HUES64 (cell line): ENCODE results near the gene TBXAS1.
"Not testable (repeated sequence)": the region's sequence is repeated elsewhere in the genome, so short reads cannot be mapped to it uniquely, and the experiment has no call there.

Experiments used
- H3K27ac ChIP-seq: 2 replicates; pipeline ENCODE4 v1.7.0; 2013; ENCODE audit warnings: low read depth, low read length, inconsistent platforms
- H3K27me3 ChIP-seq: 2 replicates; pipeline ENCODE4 v1.6.1; 2013; ENCODE audit warnings: mild to moderate bottlenecking, low read length; ENCODE audit not compliant: insufficient read depth
- H3K36me3 ChIP-seq: 2 replicates; pipeline ENCODE4 v1.6.1; 2013; ENCODE audit warnings: mild to moderate bottlenecking, low read length; ENCODE audit not compliant: insufficient read depth
- H3K4me1 ChIP-seq: 2 replicates; pipeline ENCODE4 v1.6.1; 2013; ENCODE audit warnings: mild to moderate bottlenecking, low read length, moderate library complexity; ENCODE audit not compliant: insufficient read depth
- H3K4me3 ChIP-seq: 2 replicates; pipeline ENCODE4 v1.5.1; 2013; ENCODE audit warnings: mild to moderate bottlenecking, low read length, moderate library complexity
- H3K9ac ChIP-seq: 2 replicates; pipeline ENCODE4 v1.6.1; 2013; ENCODE audit warnings: mild to moderate bottlenecking, low read depth, low read length
- H3K9me3 ChIP-seq: 2 replicates; pipeline ENCODE4 v1.6.1; 2013; ENCODE audit warnings: low read depth, low read length; ENCODE audit not compliant: insufficient read depth
- WGBS: fragments of 150-250, 120-280 bp; methylation state at CpG from one replicate; pipeline ENCODE4 v1.1.7; 2013; ENCODE audit warnings: missing lambda C conversion rate; 5-methylcytosine and 5-hydroxymethylcytosine counted together

The TBXAS1 gene

DNA sequence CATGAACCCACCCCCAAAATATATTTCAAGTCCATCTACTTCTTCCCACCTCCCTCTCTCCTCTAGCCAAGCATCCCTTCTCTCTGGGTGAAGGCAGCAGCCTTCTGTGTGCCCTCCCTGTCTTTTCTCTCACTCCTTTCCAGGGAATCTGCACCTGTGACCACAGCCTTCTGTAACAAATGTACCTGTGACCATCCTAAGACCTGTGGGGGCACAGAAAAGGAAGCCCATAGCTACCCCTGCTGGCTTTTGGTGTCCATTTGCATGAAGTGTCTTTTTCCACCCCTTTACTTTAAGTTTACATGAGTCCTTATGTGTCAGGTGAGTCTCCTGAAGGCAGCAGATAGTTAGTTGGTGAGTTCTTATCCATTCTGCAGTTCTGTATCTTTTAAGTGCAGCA is 2.0 kb upstream of the TBXAS1 start:
- Histone ChIP-seq H3K9me3 (no peaks in the 10 kb centered on the region), H3K27me3 (no peaks in the 10 kb centered on the region), H3K36me3 (no peaks in the 10 kb centered on the region), H3K9ac (no peak overlapping the region), H3K4me3 (no peak overlapping the region), H3K27ac (no peak overlapping the region), H3K4me1 (peaks cover 6% of the 10 kb centered on the region)

DNA sequence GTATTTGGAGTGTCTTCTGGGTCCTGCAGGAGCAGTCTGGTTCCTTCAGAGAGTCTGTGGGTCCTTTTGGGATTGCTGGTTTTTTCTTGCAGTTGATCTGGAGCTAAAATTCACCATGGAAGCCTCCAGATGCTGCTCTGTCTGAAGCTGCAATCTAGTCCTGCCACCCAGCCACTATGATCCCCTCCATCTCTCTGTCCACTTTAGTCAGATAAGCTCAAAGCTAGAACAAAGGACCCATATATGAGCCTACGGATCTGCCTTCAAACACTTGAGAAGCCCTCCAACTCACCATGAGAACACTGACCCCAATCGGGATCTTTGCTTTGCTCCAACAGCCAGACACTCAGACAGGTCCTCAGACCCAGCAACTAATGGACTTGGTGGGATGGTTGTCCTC is 618 bp upstream of the TBXAS1 start:
- Histone ChIP-seq H3K27me3 (no peaks in the 10 kb centered on the region), H3K27ac (no peak overlapping the region), H3K9me3 (no peaks in the 10 kb centered on the region), H3K36me3 (no peaks in the 10 kb centered on the region), H3K4me1 (peaks cover 6% of the 10 kb centered on the region), H3K9ac (no peak overlapping the region), H3K4me3 (no peak overlapping the region)
- 91% methylated on average over 2 of the region's 2 CpGs for WGBS

DNA sequence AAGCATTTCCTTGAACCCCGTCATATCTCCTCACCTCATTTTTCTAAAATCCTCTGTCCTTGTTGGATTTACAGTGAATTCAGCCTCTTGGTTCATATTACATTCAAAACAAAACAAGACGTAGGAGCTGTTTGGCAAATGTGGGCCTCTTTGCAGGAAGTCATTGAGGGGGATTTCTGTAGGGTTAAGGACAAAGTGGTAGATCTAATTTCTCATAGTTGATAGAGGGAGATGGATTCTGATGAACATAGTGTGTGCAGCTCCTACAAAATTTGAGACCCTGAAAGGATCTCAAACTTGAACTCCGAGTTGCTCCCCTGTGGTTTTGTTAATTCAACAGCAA is 682 bp downstream of the TBXAS1 start:
- no peak overlapping the region for H3K27ac ChIP-seq

DNA sequence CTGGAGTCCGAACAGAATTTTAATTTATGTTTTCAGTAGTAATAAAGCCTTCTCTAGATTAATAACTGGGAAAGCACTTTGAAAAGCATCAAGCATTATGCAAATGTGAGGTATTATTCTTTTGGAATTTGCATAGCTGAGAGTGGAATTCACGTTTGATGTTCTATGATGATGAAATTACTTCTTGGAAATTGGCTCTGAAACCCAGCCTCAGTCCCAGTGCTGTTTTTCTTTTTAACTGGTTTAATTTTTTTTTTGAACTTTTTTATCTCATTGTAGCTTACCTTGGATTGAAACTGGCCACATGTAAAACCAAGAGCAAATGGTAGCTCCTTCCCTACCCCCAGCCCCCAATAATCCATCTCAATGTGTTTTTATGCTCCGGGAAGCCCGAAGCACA is 1.2 kb downstream of the TBXAS1 start:
- Histone ChIP-seq H3K4me3 (no peak overlapping the region), H3K9ac (no peak overlapping the region), H3K27me3 (no peaks in the 10 kb centered on the region), H3K9me3 (no peaks in the 10 kb centered on the region), H3K4me1 (peaks cover 6% of the 10 kb centered on the region), H3K27ac (no peak overlapping the region), H3K36me3 (no peaks in the 10 kb centered on the region)
- 93% methylated on average over 4 of the region's 4 CpGs for WGBS

More for the DNA sequence above, 682 bp downstream of the TBXAS1 start:
- no peak overlapping the region for H3K4me3 ChIP-seq
- H3K36me3 ChIP-seq: no peaks in the 10 kb centered on the region
- no peaks in the 10 kb centered on the region for H3K9me3 ChIP-seq
- 0 out of 2 replicates have a peak overlapping the region, but pooled peaks have one; percentile 35 for H3K9ac ChIP-seq
- peaks cover 6% of the 10 kb centered on the region for H3K4me1 ChIP-seq
- WGBS: 81% methylated on average over 3 of the region's 3 CpGs
- no peaks in the 10 kb centered on the region for H3K27me3 ChIP-seq

DNA sequence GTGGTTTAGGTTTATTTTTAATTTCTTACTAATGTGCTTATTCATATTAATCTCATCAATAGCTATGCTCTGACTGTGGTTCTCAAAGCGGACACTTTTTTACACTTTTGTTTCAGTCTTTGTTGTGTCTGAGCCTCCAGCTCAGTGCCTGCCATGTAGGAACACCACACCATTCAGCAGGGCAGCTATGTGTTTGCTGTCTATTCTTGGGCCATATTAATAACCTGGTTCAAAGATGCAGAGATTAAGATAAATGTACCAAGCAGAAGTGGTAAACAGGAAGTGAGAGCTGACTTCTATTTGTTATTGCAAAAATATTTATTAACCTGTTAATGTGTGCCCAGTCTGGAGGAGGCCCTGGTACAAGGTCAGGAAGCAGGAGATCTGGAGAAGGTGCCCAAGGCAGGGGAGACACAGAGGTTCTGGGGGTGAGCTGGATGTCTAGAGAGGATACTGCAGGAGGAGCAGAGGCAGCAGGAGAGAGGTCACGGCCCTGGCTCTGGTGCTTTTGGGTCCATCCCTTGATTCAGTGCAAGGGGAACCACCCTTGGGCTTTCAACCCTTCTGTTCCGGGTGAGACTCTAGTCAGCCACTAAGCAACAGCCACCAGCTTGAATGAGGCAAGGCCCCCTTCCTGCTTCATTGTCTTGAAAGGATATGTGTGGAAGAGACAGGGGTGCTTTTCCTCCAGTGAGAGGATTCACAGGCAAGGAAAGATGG is 1.9 kb downstream of the TBXAS1 start:
- WGBS: 93% methylated on average over 3 of the region's 3 CpGs
- peaks cover 6% of the 10 kb centered on the region for H3K4me1 ChIP-seq
- H3K4me3 ChIP-seq: no peak overlapping the region
- no peaks in the 10 kb centered on the region for H3K36me3 ChIP-seq
- no peak overlapping the region for H3K9ac ChIP-seq
- H3K27ac ChIP-seq: no peak overlapping the region
- no peaks in the 10 kb centered on the region for H3K27me3 ChIP-seq
- no peaks in the 10 kb centered on the region for H3K9me3 ChIP-seq

DNA sequence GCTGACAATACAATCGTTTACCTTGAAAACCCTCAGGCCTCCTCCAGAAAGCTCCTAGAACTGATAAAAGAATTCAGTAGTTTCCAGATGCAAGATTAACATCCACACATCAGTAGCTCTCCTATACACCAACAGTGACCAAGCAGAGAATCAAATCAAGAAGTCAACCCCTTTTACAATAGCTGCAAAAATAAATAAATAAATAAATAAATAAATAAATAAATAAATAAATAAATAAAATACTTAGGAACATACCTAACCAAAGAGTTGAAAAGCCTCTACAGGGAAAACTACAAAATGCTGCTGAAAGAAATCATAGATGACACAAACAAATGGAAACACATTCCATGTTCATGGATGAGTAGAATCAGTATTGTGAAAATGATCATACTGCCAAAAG is 6.8 kb downstream of the TBXAS1 start:
- WGBS: 92% methylated on average over 1 of the region's 1 CpG

DNA sequence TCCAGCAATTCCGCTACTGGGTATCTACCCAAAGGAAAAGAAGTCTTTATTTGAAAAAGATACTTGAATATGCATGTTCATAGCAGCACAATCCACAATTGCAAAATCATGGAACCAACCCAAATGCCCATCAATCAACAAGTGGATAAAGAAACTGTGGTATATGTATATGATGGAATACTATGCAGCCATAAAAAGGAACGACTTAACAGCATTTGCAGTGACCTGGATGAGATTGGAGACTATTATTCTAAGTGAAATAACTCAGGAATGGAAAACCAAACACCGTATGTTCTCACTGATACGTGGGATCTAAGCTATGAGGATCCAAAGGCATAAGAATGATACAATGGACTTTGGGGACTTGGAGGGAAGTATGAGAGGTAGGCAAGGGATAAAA is 8.2 kb downstream of the TBXAS1 start:
- 95% methylated on average over 4 of the region's 4 CpGs for WGBS
- H3K4me1 ChIP-seq, H3K27ac ChIP-seq, H3K27me3 ChIP-seq, H3K36me3 ChIP-seq, H3K9ac ChIP-seq, H3K9me3 ChIP-seq, H3K4me3 ChIP-seq: not testable (repeated sequence)

More for the DNA sequence above, 6.8 kb downstream of the TBXAS1 start:
- not testable (repeated sequence) for H3K36me3 ChIP-seq, H3K9ac ChIP-seq, H3K9me3 ChIP-seq, H3K27ac ChIP-seq, H3K4me3 ChIP-seq, H3K27me3 ChIP-seq, H3K4me1 ChIP-seq

DNA sequence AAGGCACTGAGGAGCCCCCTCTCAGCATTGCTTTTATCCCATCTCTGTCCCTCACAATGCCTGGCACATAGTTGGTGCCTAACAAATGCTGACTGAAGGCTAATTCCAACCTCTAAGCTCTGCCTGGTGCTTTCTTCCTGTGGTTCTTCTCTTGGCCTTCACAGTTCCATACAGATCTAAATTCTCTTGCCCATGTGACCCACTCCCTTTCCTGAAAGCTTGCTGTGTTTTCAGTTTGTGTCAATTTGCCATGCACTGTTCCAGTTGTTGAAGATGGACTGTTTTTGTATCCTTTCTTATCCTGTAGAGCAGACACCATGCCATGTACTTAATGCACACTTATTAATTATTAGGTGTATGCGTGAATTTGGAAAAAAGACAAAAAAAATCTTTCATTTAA is 9.2 kb downstream of the TBXAS1 start:
- Histone ChIP-seq H3K4me3 (no peak overlapping the region), H3K27ac (no peak overlapping the region), H3K27me3 (no peaks in the 10 kb centered on the region), H3K9me3 (no peaks in the 10 kb centered on the region), H3K9ac (no peak overlapping the region), H3K4me1 (no peaks in the 10 kb centered on the region), H3K36me3 (no peaks in the 10 kb centered on the region)
- 80% methylated on average over 1 of the region's 1 CpG for WGBS

DNA sequence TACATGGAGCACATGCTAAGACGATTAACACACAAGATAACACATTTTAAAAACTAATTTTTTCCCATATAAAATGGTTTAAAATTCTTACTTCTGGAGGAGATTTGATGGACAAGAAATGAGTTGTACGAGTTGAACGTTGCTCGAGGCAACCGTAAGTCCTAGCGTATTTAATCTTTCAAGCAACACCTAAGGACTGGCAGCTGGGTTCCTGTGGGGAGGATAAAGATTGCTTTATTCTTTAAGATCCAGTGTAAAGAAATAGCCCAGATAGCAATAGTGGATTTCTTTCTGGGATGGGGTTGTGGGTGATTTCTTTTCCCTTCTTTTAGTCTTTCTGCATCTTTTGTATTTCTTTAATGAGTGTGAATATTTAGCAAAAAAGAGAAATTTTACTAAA is 9.8 kb downstream of the TBXAS1 start:
- Histone ChIP-seq H3K4me1 (no peaks in the 10 kb centered on the region), H3K4me3 (no peak overlapping the region), H3K36me3 (no peaks in the 10 kb centered on the region), H3K27ac (no peak overlapping the region), H3K27me3 (no peaks in the 10 kb centered on the region), H3K9ac (no peak overlapping the region), H3K9me3 (no peaks in the 10 kb centered on the region)
- WGBS: 87% methylated on average over 5 of the region's 6 CpGs

DNA sequence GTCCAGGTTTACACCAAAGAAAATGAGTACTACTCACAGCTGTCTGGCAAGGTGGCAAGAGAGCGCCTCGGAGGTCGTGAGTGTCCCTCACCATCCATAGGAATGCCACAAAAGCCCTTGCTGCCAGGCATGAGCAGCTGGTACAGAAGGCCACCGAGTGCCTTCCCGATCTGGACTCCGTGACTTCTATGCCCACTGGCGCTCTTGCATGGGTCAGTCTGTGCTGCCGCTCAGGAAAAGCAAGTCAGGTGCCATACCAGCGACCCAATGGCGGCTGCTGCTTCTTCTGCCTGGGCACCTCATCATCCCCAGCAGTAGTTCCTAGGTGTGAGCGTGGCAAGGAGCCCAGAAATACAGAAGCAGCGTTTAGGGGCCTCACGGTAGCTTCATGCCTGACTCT is 11.7 kb downstream of the TBXAS1 start:
- WGBS: 95% methylated on average over 13 of the region's 13 CpGs
- H3K9ac ChIP-seq: no peak overlapping the region

DNA sequence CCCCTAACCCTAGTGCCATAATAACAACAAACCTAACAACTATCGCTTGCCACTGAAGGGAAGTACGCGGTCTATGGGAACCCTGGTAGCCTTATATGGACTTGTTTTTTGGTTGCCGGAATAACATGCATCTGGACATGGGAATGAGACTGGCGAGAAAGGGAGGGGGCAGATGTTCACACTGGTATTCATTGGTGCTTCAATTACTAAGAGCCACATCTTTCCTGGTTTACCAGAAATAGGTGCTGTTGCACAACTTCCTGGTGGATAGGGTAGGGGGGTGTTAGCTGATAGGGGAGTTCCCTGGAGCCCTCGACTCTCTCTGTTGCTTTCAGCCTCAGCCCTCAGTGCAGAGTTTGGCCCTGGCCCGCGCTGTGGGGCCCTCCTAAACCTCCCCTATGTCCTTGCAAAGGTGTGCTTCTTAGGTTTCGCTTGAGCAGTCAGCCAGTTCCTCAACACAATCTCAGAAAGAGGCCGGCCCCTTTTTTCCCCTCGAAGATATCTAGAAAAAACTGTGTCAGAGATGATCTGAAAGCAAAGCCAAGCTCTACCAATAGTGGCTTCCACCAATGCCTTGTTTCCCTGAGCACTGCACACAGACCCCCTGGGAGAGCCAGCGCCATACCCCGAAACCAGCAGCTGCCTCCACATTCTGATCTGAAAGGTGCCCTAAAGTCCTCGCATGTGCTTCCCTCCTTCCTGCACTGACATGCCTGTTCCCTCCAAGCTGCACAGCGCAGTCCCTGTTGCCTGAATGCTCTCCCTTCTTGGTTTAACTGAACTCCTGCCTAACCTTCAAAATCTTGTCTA is 13.5 kb downstream of the TBXAS1 start:
- WGBS: 91% methylated on average over 15 of the region's 15 CpGs
- no peak overlapping the region for H3K27ac ChIP-seq
- no peaks in the 10 kb centered on the region for H3K9me3 ChIP-seq
- H3K4me3 ChIP-seq: no peak overlapping the region
- no peak overlapping the region for H3K9ac ChIP-seq
- H3K36me3 ChIP-seq: no peaks in the 10 kb centered on the region
- H3K4me1 ChIP-seq: no peaks in the 10 kb centered on the region
- no peaks in the 10 kb centered on the region for H3K27me3 ChIP-seq

More for the DNA sequence above, 11.7 kb downstream of the TBXAS1 start:
- Histone ChIP-seq H3K27me3 (no peaks in the 10 kb centered on the region), H3K27ac (no peak overlapping the region), H3K36me3 (no peaks in the 10 kb centered on the region), H3K4me1 (no peaks in the 10 kb centered on the region), H3K9me3 (no peaks in the 10 kb centered on the region), H3K4me3 (no peak overlapping the region)
